GM21526 (cell line): ENCODE data around the gene GCG.

Source experiments
- ATAC-seq: cut with Tn5 transposase; IDR thresholded peaks from one replicate; pipeline ENCODE4 v1.9.1; 2021; ENCODE audit warnings: moderate library complexity; ENCODE audit not compliant: unreplicated experiment, low FRiP score

The GCG gene

GRCh38 chr2:162152147-162152546 is at the start of gene GCG:
TSS of gene GCG (minus strand) at chr2:162152247. CDS start at chr2:162149178, 3,069 bp downstream.
- ATAC-seq = no peak

- no peak for ATAC-seq
Measured at GRCh38 chr2:162200636-162201035, 48.6 kb upstream of the GCG start.

- ATAC-seq = no peak
Measured at GRCh38 chr2:162199913-162200312, 47.9 kb upstream of the GCG start.

GRCh38 chr2:162198239-162198638 is 46.2 kb upstream of the GCG start:
- no peak for ATAC-seq

- ATAC-seq = no peak
Measured at GRCh38 chr2:162197069-162197825, 45.2 kb upstream of the GCG start.

- no peak for ATAC-seq
Measured at GRCh38 chr2:162196638-162197037, 44.6 kb upstream of the GCG start.

GRCh38 chr2:162188451-162188850 is 36.4 kb upstream of the GCG start:
- no peak for ATAC-seq

- no peak for ATAC-seq
Measured at GRCh38 chr2:162185541-162186232, 33.6 kb upstream of the GCG start.

- ATAC-seq = no peak
Measured at GRCh38 chr2:162184821-162185450, 32.9 kb upstream of the GCG start.

- ATAC-seq = no peak
Measured at GRCh38 chr2:162184359-162184758, 32.3 kb upstream of the GCG start.

- ATAC-seq = no peak
Measured at GRCh38 chr2:162182395-162182794, 30.3 kb upstream of the GCG start.

- ATAC-seq = no peak
Measured at GRCh38 chr2:162177301-162177700, 25.3 kb upstream of the GCG start.

- no peak for ATAC-seq
Measured at GRCh38 chr2:162175714-162176113, 23.7 kb upstream of the GCG start.

- ATAC-seq = no peak
Measured at GRCh38 chr2:162174746-162175145, 22.7 kb upstream of the GCG start.

GRCh38 chr2:162172802-162173370 is 20.8 kb upstream of the GCG start:
- ATAC-seq = no peak

- ATAC-seq = no peak
Measured at GRCh38 chr2:162166745-162167144, 14.7 kb upstream of the GCG start.

- no peak for ATAC-seq
Measured at GRCh38 chr2:162166174-162166573, 14.1 kb upstream of the GCG start.

- no peak for ATAC-seq
Measured at GRCh38 chr2:162164802-162165201, 12.8 kb upstream of the GCG start.

GRCh38 chr2:162159446-162159845 is 7.4 kb upstream of the GCG start:
- no peak for ATAC-seq

- no peak for ATAC-seq
Measured at GRCh38 chr2:162156149-162156548, 4.1 kb upstream of the GCG start.

GRCh38 chr2:162155093-162155492 is 3.0 kb upstream of the GCG start:
- ATAC-seq = no peak
